HepG2 (cell line): Measurements from ENCODE around the gene GATC. TPM values are rescaled to one million over a fixed set of nuclear protein-coding genes. Genes with fewer than 3 reads are reported as not detected.
A peak's percentile ranks its signal among the peaks of the same experiment; 100 is the strongest.

Experiments used
- AHR ChIP-seq: IDR thresholded peaks from 2 replicates; pipeline ENCODE4 v1.6.1; 2018; ENCODE audit warnings: missing genetic modification reagents, missing compliant biosample characterization
- DNMT3B ChIP-seq: conservative IDR thresholded peaks from 2 replicates; pipeline ENCODE4 v1.6.1; 2016; ENCODE audit warnings: missing biosample characterization, control low read depth
- FOXC1 ChIP-seq: sonication (generic); formaldehyde crosslinking; IDR thresholded peaks from 2 replicates; pipeline ENCODE4 v1.8.0; 2022; ENCODE audit warnings: mild to moderate bottlenecking, missing genetic modification reagents, borderline replicate concordance
- HINFP ChIP-seq: sonication (generic); formaldehyde crosslinking; IDR thresholded peaks from 2 replicates; pipeline ENCODE4 v1.4.0; 2020; ENCODE audit warnings: low read depth, mild to moderate bottlenecking, missing genetic modification reagents
- HMG20B ChIP-seq: conservative IDR thresholded peaks from 2 replicates; pipeline ENCODE4 v1.6.1; 2016; ENCODE audit warnings: missing genetic modification reagents, missing compliant biosample characterization
- HMGXB4 ChIP-seq, 2 experiments: sonication (generic) in 1 of 2; formaldehyde crosslinking in 1 of 2; IDR thresholded peaks; 2 replicates each; pipeline versions ENCODE4 v1.4.0 to v1.6.1; 2018 to 2020; ENCODE audit warnings: missing genetic modification reagents in 2 of 2, borderline replicate concordance in 1 of 2, low read depth in 1 of 2, mild to moderate bottlenecking in 1 of 2, missing biosample characterization in 1 of 2
- NCOA1 ChIP-seq: sonication (generic); formaldehyde crosslinking; IDR thresholded peaks from 2 replicates; pipeline ENCODE4 v1.9.0; 2021; ENCODE audit warnings: missing genetic modification reagents
- NFIC ChIP-seq: IDR thresholded peaks from 2 replicates; pipeline ENCODE4 v1.6.1; 2012; ENCODE audit warnings: mild to moderate bottlenecking, low read length, inconsistent platforms
- NKX3-1 ChIP-seq: sonication (generic); formaldehyde crosslinking; IDR thresholded peaks from 2 replicates; pipeline ENCODE4 v1.5.0; 2020; ENCODE audit warnings: missing genetic modification reagents
- NONO ChIP-seq, 2 experiments: fragments of 450-650 bp in 1 of 2; sonication (generic) in 1 of 2; formaldehyde crosslinking in 1 of 2; IDR thresholded peaks in 1 of 2; conservative IDR thresholded peaks in 1 of 2; 2 replicates each; pipeline versions ENCODE4 v1.6.1 to v1.8.0; 2017 to 2022; ENCODE audit warnings: mild to moderate bottlenecking in 1 of 2, missing genetic modification reagents in 1 of 2, moderate library complexity in 1 of 2
- NPAS2 ChIP-seq: sonication (generic); formaldehyde crosslinking; IDR thresholded peaks from 2 replicates; pipeline ENCODE4 v1.8.0; 2022; ENCODE audit warnings: mild to moderate bottlenecking, missing genetic modification reagents, borderline replicate concordance
- RELA ChIP-seq: sonication (generic); formaldehyde crosslinking; IDR thresholded peaks from 2 replicates; pipeline ENCODE4 v1.4.0; 2020; ENCODE audit warnings: missing genetic modification reagents
- REXO4 ChIP-seq: sonication (generic); formaldehyde crosslinking; IDR thresholded peaks from 2 replicates; pipeline ENCODE4 v1.8.0; 2022; ENCODE audit warnings: missing genetic modification reagents, mild to moderate bottlenecking, borderline replicate concordance
- SALL1 ChIP-seq: sonication (generic); formaldehyde crosslinking; IDR thresholded peaks from 2 replicates; pipeline ENCODE4 v1.8.0; 2022; ENCODE audit warnings: mild to moderate bottlenecking, missing genetic modification reagents
- TERF1 ChIP-seq: sonication (generic); formaldehyde crosslinking; IDR thresholded peaks from 2 replicates; pipeline ENCODE4 v1.8.0; 2022; ENCODE audit warnings: mild to moderate bottlenecking, missing genetic modification reagents, moderate library complexity
- ZNF160 ChIP-seq: sonication (generic); formaldehyde crosslinking; IDR thresholded peaks from 2 replicates; pipeline ENCODE4 v1.8.0; 2022; ENCODE audit warnings: mild to moderate bottlenecking, inconsistent platforms, missing genetic modification reagents
- ZNF251 ChIP-seq: sonication (generic); formaldehyde crosslinking; IDR thresholded peaks from 2 replicates; pipeline ENCODE4 v1.9.0; 2021; ENCODE audit warnings: mild to moderate bottlenecking, missing genetic modification reagents
- ZNF382 ChIP-seq: sonication (generic); formaldehyde crosslinking; IDR thresholded peaks from 2 replicates; pipeline ENCODE4 v1.5.0; 2020; ENCODE audit warnings: missing genetic modification reagents, mild to moderate bottlenecking, borderline replicate concordance
- ZNF839 ChIP-seq: sonication (generic); formaldehyde crosslinking; IDR thresholded peaks from 2 replicates; pipeline ENCODE4 v1.4.0; 2020; ENCODE audit warnings: missing genetic modification reagents, mild to moderate bottlenecking, borderline replicate concordance
- polyA plus RNA-seq, 8 experiments: library from polyadenylated mRNA; depleted of rRNA in 3 of 8; stranded (reverse) in 7 of 8; unstranded in 1 of 8; fragments of >200 nt; fragmentation: Illumina TruSeq in 4 of 8; extraction: Trizol in 4 of 8; gene quantifications; 2 replicates each; pipeline versions ENCODE4 v1.2.1 to v1.2.3, GENCODE V29; 2011 to 2016; ENCODE audit warnings: low read depth in 4 of 8, missing spikeins in 1 of 8, mixed read lengths in 1 of 8; ENCODE audit not compliant: insufficient read depth in 1 of 8
- total RNA-seq, 5 experiments: library from RNA; depleted of rRNA; stranded (reverse); fragments of >200 nt; fragmentation: Illumina TruSeq; extraction: Trizol; gene quantifications; 2 replicates each; pipeline ENCODE4 v1.2.3, GENCODE V29; 2016; ENCODE audit warnings: low read depth in 1 of 5
- TF ChIP-seq, protein P1 (sequence below): sonication (generic); formaldehyde crosslinking; IDR thresholded peaks from 2 replicates; pipeline ENCODE4 v1.5.0; 2020; ENCODE audit warnings: mild to moderate bottlenecking, missing genetic modification reagents, borderline replicate concordance

Gene GATC
- total and polyA plus RNA-seq, 2 of the 13 experiments (the other 11 are each of a cell fraction or from before 2014, with no cell fraction given), result 17.7 to 29.7 TPM

GRCh38 chr12:120437735-120438494, 8.3 kb upstream of the GATC start, which contains the start of gene COX6A1 (continued):
- TF ChIP-seq REXO4 (CRISPR knock-in tag) (no peak), HMG20B (CRISPR knock-in tag) (no peak), NCOA1 (CRISPR knock-in tag) (no peak), ZNF160 (CRISPR knock-in tag) (no peak), NPAS2 (CRISPR knock-in tag) (no peak), ZNF251 (CRISPR knock-in tag) (no peak), NKX3-1 (CRISPR knock-in tag) (no peak), NONO (IDR thresholded peaks at IDR 0.05) (no peak), NONO (CRISPR knock-in tag; conservative IDR thresholded peaks at IDR 0.05) (no peak), TERF1 (no peak), AHR (CRISPR knock-in tag) (peak; percentile 61; the same call in 1 of the 2 replicates), ZNF839 (CRISPR knock-in tag) (0 out of 2 replicates have a peak, but pooled peaks have one; percentile 41), SALL1 (CRISPR knock-in tag) (peak; percentile 80; the same call in 1 of the 2 replicates), RELA (CRISPR knock-in tag) (no peak), ZNF382 (CRISPR knock-in tag) (no peak), FOXC1 (CRISPR knock-in tag) (peak; percentile 55; the same call in 1 of the 2 replicates), HINFP (CRISPR knock-in tag) (no peak), DNMT3B (no peak), HMGXB4 (CRISPR knock-in tag; IDR thresholded peaks at IDR 0.05; ENCODE audit: borderline replicate concordance in 1 of 2, low read depth in 1 of 2) (peak; percentile 42 to 65; a peak in 3 of 4 replicates), NFIC (no peak)
- TF ChIP-seq, protein P1, sequence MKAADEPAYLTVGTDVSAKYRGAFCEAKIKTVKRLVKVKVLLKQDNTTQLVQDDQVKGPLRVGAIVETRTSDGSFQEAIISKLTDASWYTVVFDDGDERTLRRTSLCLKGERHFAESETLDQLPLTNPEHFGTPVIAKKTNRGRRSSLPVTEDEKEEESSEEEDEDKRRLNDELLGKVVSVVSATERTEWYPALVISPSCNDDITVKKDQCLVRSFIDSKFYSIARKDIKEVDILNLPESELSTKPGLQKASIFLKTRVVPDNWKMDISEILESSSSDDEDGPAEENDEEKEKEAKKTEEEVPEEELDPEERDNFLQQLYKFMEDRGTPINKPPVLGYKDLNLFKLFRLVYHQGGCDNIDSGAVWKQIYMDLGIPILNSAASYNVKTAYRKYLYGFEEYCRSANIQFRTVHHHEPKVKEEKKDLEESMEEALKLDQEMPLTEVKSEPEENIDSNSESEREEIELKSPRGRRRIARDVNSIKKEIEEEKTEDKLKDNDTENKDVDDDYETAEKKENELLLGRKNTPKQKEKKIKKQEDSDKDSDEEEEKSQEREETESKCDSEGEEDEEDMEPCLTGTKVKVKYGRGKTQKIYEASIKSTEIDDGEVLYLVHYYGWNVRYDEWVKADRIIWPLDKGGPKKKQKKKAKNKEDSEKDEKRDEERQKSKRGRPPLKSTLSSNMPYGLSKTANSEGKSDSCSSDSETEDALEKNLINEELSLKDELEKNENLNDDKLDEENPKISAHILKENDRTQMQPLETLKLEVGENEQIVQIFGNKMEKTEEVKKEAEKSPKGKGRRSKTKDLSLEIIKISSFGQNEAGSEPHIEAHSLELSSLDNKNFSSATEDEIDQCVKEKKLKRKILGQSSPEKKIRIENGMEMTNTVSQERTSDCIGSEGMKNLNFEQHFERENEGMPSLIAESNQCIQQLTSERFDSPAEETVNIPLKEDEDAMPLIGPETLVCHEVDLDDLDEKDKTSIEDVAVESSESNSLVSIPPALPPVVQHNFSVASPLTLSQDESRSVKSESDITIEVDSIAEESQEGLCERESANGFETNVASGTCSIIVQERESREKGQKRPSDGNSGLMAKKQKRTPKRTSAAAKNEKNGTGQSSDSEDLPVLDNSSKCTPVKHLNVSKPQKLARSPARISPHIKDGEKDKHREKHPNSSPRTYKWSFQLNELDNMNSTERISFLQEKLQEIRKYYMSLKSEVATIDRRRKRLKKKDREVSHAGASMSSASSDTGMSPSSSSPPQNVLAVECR, result peak; percentile 90
